Fibroblast of lung (primary cell): ENCODE results near the gene EZR.

Experiments
- CTCF ChIP-seq, 2 donors: IDR thresholded peaks in 1 of 2; conservative IDR thresholded peaks in 1 of 2; 1 replicate in 1 of 2; 2 replicates in 1 of 2; pipeline ENCODE4 v1.5.1; 2011 to 2012; ENCODE audit warnings: low read length in 2 of 2, control low read depth in 1 of 2, inconsistent platforms in 1 of 2, low read depth in 1 of 2, mild to moderate bottlenecking in 1 of 2
- EZH2 ChIP-seq: IDR thresholded peaks from 2 replicates; pipeline ENCODE4 v1.5.1; 2012; ENCODE audit warnings: low read length, control low read depth, mild to moderate bottlenecking; ENCODE audit errors: missing control alignments

- no peak for TF ChIP-seq CTCF (conservative IDR thresholded peaks at IDR 0.05 in 1 of 2, IDR thresholded peaks at IDR 0.05 in 1 of 2; ENCODE audit: low read depth in 1 of 2, low read length in 2 of 2)
- TF ChIP-seq EZH2, result no peak
Observed at GRCh38 chr6:158767709-158768108, 51.5 kb downstream of the EZR start.
